AG10803 (cell line): ENCODE measurements around the gene CD48.

Experiments used
- DNase-seq: peaks from one replicate; pipeline ENCODE4 v3.0.0; 2010; ENCODE audit warnings: low read depth
- H3K4me3 ChIP-seq: 2 replicates; pipeline ENCODE4 v1.5.1; 2011; ENCODE audit warnings: mild to moderate bottlenecking, low read length, control low read depth
- TF ChIP-seq, protein P1 (sequence below): conservative IDR thresholded peaks from 2 replicates; pipeline ENCODE4 v1.5.1; 2011; ENCODE audit warnings: mild to moderate bottlenecking, low read length, control low read depth, inconsistent platforms

Gene CD48

DNA sequence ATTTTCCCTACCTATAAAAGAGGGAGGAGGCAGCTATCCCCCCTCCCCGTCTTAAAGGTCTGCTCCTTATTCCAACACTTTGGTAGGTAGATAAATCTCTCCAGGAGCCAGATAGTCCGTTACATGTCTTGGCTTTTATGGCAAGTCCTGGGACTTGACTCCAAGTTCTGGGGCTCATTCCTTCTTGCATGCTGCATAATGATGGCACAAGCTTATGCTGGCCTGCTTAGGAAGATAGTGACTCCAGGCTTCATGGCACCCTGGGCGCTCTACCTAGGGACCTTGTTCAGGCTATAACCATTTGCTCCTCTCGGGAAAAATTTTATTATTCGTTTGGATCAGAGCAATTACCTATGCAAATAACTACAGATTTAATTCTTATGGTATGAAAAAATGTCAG is 68.5 kb downstream of the CD48 start:
- DNase-seq = no peak
- TF ChIP-seq, protein P1, sequence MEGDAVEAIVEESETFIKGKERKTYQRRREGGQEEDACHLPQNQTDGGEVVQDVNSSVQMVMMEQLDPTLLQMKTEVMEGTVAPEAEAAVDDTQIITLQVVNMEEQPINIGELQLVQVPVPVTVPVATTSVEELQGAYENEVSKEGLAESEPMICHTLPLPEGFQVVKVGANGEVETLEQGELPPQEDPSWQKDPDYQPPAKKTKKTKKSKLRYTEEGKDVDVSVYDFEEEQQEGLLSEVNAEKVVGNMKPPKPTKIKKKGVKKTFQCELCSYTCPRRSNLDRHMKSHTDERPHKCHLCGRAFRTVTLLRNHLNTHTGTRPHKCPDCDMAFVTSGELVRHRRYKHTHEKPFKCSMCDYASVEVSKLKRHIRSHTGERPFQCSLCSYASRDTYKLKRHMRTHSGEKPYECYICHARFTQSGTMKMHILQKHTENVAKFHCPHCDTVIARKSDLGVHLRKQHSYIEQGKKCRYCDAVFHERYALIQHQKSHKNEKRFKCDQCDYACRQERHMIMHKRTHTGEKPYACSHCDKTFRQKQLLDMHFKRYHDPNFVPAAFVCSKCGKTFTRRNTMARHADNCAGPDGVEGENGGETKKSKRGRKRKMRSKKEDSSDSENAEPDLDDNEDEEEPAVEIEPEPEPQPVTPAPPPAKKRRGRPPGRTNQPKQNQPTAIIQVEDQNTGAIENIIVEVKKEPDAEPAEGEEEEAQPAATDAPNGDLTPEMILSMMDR = no peak
- H3K4me3 ChIP-seq = no peak overlapping the region

DNA sequence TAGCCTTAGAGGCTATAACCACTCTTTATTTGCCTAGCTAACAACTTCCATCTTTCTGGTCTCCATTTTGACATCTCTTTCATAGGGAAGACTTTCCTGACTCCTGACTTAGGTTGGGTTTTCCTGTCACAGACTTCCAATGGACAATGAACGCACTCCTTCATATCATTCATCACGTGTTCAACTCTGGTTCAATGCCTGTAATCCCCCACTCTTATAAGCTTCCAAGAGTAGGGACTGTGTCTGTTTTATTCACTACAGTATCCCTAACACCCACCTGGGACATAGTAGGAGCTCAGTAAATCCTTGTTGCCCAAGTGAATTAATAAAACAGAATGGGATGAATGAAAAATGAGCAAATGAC is 69.4 kb downstream of the CD48 start:
- TF ChIP-seq, protein P1 = no peak
- DNase-seq = no peak

DNA sequence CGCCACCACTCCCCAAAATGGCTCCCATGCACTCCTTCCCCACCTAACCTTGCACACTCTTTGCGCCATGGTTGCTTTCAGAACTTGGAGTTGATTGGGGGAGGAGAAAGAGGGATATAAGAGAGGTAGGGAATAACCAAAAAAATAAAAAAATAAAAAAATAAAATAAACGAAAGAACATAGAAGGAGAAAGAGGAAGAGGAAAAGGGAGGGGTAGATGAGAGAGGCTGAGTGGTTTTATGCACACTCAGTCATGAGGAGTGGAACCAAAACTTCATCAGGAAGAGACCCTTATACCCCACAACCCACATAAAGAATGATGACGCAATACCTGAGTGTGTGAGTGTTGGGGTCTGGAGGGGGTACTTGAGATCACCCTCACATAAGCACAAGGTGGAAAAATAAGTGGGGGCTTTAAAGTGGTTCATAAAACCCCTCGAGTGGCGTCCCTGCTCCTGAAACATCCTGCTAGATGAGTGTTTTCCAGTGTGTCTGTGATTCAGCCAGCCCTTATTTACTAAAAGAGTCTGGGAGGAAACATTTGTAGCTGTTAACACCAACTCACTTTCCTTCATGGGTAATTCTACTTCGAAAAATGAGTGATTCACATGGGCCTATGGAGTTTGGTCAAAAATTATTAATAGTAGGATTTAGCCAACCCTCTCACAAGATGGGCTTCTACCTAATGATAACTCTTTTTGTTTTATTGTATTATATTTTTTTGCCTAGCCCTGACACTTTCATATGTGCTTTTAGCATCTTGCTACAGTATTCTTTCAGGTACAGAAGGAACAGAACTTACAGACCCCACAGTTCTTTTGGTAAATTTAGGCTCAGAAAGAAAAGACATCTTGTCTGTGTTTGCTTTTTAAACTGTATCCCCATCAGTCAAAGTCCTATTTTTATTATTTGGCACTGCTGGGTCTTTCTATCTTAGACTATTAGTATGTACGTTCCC is 70.0 kb downstream of the CD48 start:
- TF ChIP-seq, protein P1 = no peak
- no peak for DNase-seq
- H3K4me3 ChIP-seq = no peak overlapping the region

More for the DNA sequence above, 69.4 kb downstream of the CD48 start:
- no peak overlapping the region for H3K4me3 ChIP-seq

DNA sequence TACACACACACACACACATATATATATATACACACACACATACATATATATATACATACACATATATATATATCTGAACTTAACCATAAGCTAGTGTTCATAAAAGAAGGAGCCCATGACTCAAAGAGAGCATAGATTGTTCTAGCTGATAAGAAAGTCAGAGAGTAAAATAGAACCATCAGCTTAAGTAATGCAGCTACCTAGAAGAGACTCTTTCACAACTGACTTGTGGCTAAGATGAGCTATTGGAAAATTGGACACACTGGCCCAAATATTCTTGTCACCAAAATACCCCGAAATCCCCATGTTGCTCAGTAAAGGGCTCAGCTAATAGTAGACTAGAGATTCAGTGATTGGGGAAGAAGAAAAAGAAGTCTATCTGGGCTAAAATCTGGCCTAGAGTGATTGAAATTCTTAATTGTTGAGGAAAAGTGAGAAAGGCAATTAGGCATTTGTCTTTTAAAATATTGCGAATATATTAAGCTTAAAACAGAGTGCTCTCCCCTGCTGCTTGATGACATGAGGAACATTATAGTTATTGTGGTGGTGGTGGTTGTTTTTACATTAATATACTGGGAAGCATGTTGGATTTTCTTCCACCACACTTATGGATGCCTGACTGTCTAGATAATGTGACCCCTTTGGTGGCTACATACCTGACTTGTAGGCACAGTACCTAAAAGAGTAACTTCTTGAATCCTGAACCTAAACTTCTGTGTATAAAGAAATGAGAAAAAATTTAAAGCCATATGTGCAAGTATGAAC is 71.1 kb downstream of the CD48 start:
- no peak for DNase-seq
- H3K4me3 ChIP-seq = no peak overlapping the region
- TF ChIP-seq, protein P1 = no peak

DNA sequence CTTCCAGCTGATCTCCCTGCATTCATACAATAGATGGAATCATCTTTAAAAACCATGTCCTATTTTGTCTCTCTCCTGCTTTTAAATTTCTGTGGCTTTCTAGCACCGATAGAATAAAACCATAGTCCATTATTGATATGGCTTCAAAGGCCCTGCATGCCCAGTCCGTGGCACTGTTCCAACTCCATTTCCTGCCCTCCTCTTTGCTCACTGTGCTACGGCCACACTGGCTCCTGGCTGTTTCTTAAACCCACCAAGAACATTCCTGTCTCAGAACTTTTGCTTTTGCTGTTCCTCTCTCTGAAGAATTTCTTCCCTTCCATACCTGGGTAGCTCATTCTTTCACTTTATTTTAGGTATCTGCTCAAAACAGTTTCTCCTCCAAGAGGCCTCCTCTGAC is 72.0 kb downstream of the CD48 start:
- TF ChIP-seq, protein P1 = no peak
- DNase-seq = no peak
- no peak overlapping the region for H3K4me3 ChIP-seq

DNA sequence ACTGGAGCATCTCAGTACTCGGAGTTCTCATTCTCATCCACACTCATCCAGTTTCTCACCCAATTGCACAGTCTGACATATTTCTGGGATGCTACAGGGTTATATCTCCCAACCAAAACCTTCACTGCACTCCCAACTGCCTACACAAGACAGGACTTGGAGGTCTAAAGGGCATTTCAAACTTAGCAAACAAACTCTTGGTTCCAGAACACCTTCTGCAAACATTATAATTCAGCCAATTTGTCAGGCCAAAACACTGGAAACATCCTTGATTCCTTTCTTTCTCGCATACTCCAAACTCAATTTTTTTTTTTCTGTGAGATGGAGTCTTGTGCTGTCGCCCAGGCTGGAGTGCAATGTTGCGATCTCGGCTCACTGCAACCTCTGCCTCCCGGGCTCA is 72.7 kb downstream of the CD48 start:
- no peak overlapping the region for H3K4me3 ChIP-seq
- DNase-seq = no peak
- TF ChIP-seq, protein P1 = no peak
